ENCODE data around the gene TNK2. TPM values are rescaled to one million over a fixed set of nuclear protein-coding genes. Genes with fewer than 3 reads are reported as not detected.

TNK2 gene
- total RNA-seq, 3 donors from 2014 or later (not counting 1 experiment from before 2014, with no cell fraction given): 169 to 207 (median 171) TPM

DNA sequence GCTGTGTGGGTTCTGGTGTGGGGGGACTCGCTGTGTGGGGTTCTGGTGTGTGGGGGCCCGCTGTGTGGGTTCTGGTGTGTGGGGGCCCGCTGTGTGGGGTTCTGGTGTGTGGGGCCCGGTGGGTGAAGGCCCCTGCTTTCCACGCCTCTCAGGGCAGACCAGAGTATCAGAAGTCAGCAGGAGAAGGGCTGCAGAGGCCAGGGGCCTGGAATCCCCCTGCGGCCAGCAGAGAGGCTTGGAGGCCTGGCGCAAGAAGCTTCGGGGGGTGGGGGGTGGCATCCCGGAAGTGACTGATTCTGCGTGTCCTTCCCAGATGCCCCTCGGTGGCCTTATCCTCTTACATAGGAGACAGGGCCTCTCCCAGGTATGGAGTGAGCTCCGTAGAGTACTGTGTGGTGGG, 37.4 kb downstream of the TNK2 start:
- DNase-seq (no peak), ATAC-seq (no peak)
- no peak overlapping the region for H3K27ac Mint-ChIP-seq
- no peak overlapping the region for H3K4me3 Mint-ChIP-seq
- H3K4me1 Mint-ChIP-seq: peaks cover 0 to 4% of the 10 kb centered on the region in 2 donors
- no peak overlapping the region for H3K4me3 ChIP-seq (ENCODE audit: low read length)
- 92% methylated on average over 12 of the region's 12 CpGs for WGBS (ENCODE audit: insufficient coverage)
- TF ChIP-seq, protein P1, sequence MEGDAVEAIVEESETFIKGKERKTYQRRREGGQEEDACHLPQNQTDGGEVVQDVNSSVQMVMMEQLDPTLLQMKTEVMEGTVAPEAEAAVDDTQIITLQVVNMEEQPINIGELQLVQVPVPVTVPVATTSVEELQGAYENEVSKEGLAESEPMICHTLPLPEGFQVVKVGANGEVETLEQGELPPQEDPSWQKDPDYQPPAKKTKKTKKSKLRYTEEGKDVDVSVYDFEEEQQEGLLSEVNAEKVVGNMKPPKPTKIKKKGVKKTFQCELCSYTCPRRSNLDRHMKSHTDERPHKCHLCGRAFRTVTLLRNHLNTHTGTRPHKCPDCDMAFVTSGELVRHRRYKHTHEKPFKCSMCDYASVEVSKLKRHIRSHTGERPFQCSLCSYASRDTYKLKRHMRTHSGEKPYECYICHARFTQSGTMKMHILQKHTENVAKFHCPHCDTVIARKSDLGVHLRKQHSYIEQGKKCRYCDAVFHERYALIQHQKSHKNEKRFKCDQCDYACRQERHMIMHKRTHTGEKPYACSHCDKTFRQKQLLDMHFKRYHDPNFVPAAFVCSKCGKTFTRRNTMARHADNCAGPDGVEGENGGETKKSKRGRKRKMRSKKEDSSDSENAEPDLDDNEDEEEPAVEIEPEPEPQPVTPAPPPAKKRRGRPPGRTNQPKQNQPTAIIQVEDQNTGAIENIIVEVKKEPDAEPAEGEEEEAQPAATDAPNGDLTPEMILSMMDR (IDR thresholded peaks at IDR 0.05): no peak
- H3K27me3 Mint-ChIP-seq (ENCODE audit: low read depth in 2 of 2): no peaks in the 10 kb centered on the region
- intact Hi-C loops (cut with micrococcal nuclease): no loop called here
- no peaks in the 10 kb centered on the region for H3K4me1 ChIP-seq (ENCODE audit: control insufficient read depth, insufficient read depth, low read length)
- no peaks in the 10 kb centered on the region for H3K36me3 Mint-ChIP-seq
- no peaks in the 10 kb centered on the region for H3K9me3 Mint-ChIP-seq
- no peaks in the 10 kb centered on the region for H3K27me3 ChIP-seq (ENCODE audit: control insufficient read depth, insufficient read depth, low read length)
- H3K9me3 ChIP-seq (ENCODE audit: control insufficient read depth, insufficient read depth, low read length): no peaks in the 10 kb centered on the region
- no peak overlapping the region for H3K27ac ChIP-seq (ENCODE audit: low read length)
- H3K36me3 ChIP-seq (ENCODE audit: control insufficient read depth, insufficient read depth, low read length): peaks cover 61% of the 10 kb centered on the region

DNA sequence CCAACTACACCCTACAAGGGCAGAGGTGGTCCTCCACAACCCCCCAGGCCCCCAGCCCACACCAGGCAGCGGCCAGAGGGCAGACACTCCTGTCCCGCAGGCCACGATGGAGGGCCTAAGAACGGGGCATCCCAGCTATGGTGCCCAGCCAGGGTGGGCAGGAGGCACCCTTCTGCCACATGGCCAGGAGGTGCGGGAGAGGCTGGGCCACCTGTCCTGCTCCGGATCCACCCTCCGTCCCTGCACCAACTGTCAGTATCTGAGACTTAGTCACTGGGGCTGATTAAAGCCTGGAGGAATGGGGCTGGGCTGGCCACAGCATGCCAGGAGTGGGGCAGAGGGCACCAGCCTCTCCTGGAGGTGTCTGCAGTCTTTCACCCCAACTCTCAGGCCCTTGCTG, 37.9 kb downstream of the TNK2 start:
- no peaks in the 10 kb centered on the region for H3K9me3 Mint-ChIP-seq
- Histone ChIP-seq H3K4me3 (ENCODE audit: low read length) (no peak overlapping the region), H3K27ac (ENCODE audit: low read length) (no peak overlapping the region), H3K4me1 (ENCODE audit: control insufficient read depth, insufficient read depth, low read length) (no peaks in the 10 kb centered on the region), H3K27me3 (ENCODE audit: control insufficient read depth, insufficient read depth, low read length) (no peaks in the 10 kb centered on the region), H3K36me3 (ENCODE audit: control insufficient read depth, insufficient read depth, low read length) (peaks cover 58% of the 10 kb centered on the region), H3K9me3 (ENCODE audit: control insufficient read depth, insufficient read depth, low read length) (no peaks in the 10 kb centered on the region)
- peaks cover 0 to 4% of the 10 kb centered on the region in 2 donors for H3K4me1 Mint-ChIP-seq
- no peak for ATAC-seq
- TF ChIP-seq, protein P1 (IDR thresholded peaks at IDR 0.05): no peak
- WGBS (ENCODE audit: insufficient coverage): 83% methylated on average over 7 of the region's 7 CpGs
- no peak overlapping the region for H3K4me3 Mint-ChIP-seq
- intact Hi-C loops (cut with micrococcal nuclease): no loop called here
- H3K27ac Mint-ChIP-seq: no peak overlapping the region
- no peak for DNase-seq
- no peaks in the 10 kb centered on the region for H3K36me3 Mint-ChIP-seq
- no peaks in the 10 kb centered on the region for H3K27me3 Mint-ChIP-seq (ENCODE audit: low read depth in 2 of 2)

DNA sequence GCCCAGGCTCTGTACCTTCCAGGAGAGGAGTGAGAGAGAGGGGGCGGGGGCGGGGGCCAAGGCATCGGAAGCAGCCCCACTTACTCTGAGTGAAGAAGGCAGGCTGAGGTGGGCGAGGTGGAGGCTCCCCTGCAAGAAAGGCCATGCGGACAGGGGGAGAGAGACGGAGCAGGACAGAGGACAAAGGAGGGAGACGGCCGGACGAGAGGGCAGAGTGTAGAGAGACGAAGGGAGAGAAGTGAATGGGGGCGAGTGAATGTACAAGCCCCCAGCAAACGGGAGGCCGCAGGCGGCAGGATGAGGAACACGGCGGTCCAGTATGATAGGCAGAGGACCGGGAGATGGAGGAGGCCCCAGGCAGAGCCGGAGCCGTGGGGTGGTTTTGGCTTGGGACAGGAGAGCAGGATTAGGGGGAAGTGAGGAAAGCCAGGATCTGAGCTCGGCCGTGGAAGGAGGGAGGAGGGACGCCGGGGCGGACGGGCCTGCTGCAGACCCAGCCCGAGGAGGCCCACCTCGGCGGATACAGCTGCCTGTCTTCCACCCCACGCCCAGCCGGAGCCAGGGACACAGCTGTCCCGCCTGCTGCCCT, 38.8 kb downstream of the TNK2 start:
- no peak overlapping the region for H3K27ac Mint-ChIP-seq
- ATAC-seq: no peak
- DNase-seq: no peak
- H3K4me1 Mint-ChIP-seq: peaks cover 0 to 4% of the 10 kb centered on the region in 2 donors
- Histone ChIP-seq H3K4me1 (ENCODE audit: control insufficient read depth, insufficient read depth, low read length) (no peaks in the 10 kb centered on the region), H3K27me3 (ENCODE audit: control insufficient read depth, insufficient read depth, low read length) (no peaks in the 10 kb centered on the region), H3K27ac (ENCODE audit: low read length) (no peak overlapping the region), H3K36me3 (ENCODE audit: control insufficient read depth, insufficient read depth, low read length) (peaks cover 57% of the 10 kb centered on the region), H3K9me3 (ENCODE audit: control insufficient read depth, insufficient read depth, low read length) (no peaks in the 10 kb centered on the region), H3K4me3 (ENCODE audit: low read length) (no peak overlapping the region)
- TF ChIP-seq, protein P1 (IDR thresholded peaks at IDR 0.05): no peak
- H3K4me3 Mint-ChIP-seq: no peak overlapping the region
- intact Hi-C loops (cut with micrococcal nuclease): no loop called here
- WGBS (ENCODE audit: insufficient coverage): 95% methylated on average over 31 of the region's 31 CpGs
- no peaks in the 10 kb centered on the region for H3K36me3 Mint-ChIP-seq
- H3K27me3 Mint-ChIP-seq (ENCODE audit: low read depth in 2 of 2): no peaks in the 10 kb centered on the region
- H3K9me3 Mint-ChIP-seq: no peaks in the 10 kb centered on the region

DNA sequence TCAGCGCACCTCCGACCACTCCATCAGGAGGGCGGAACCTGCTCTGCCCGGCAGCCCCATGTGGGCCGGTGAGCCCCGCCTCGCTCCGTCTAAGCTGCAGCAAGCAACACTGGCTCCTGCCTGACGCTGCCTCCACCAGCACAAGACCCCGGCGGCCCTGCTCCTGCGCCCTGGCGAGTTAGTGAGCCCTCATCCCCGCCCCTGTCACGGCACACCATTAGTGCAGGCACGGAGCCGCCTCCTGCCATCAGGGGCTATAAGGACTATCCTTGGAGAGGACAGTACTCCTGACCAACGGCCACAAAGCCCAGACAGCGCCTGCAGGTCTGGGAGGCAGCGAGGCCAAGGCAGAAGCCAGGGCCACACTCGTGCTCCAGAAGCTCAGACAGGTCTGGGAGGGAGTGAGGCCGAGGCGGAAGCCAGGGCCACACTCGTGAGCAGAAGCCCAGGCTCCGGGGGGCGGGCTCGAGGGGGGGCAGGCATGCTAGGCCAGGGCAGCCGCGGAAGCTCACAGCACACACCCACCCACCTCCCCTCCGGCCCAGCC, 39.4 kb downstream of the TNK2 start:
- Histone ChIP-seq H3K27me3 (ENCODE audit: control insufficient read depth, insufficient read depth, low read length) (no peaks in the 10 kb centered on the region), H3K9me3 (ENCODE audit: control insufficient read depth, insufficient read depth, low read length) (no peaks in the 10 kb centered on the region), H3K4me1 (ENCODE audit: control insufficient read depth, insufficient read depth, low read length) (no peaks in the 10 kb centered on the region), H3K4me3 (ENCODE audit: low read length) (no peak overlapping the region), H3K27ac (ENCODE audit: low read length) (no peak overlapping the region), H3K36me3 (ENCODE audit: control insufficient read depth, insufficient read depth, low read length) (peaks cover 58% of the 10 kb centered on the region)
- intact Hi-C loops (cut with micrococcal nuclease): no loop called here
- TF ChIP-seq, protein P1 (IDR thresholded peaks at IDR 0.05): no peak
- H3K4me1 Mint-ChIP-seq: peaks cover 0 to 4% of the 10 kb centered on the region in 2 donors
- H3K36me3 Mint-ChIP-seq: no peaks in the 10 kb centered on the region
- H3K27me3 Mint-ChIP-seq (ENCODE audit: low read depth in 2 of 2): no peaks in the 10 kb centered on the region
- DNase-seq: no peak
- H3K4me3 Mint-ChIP-seq: no peak overlapping the region
- 93% methylated on average over 24 of the region's 30 CpGs for WGBS (ENCODE audit: insufficient coverage)
- no peak for ATAC-seq
- H3K9me3 Mint-ChIP-seq: no peaks in the 10 kb centered on the region
- no peak overlapping the region for H3K27ac Mint-ChIP-seq

Measured in natural killer cell (primary cell).